Activated T-cell treated with anti-CD3 and anti-CD28 coated beads, Interleukin-2, amount 50 U/mL, for 1 hour (primary cell): ENCODE results near the gene CREBL2.
"Not testable (repeated sequence)": the region's sequence is repeated elsewhere in the genome, so short reads cannot be mapped to it uniquely, and the experiment has no call there.

Experiments
- DNase-seq: peaks from one replicate; pipeline ENCODE4 v3.0.0-alpha.2; 2020

The CREBL2 gene, protein sequence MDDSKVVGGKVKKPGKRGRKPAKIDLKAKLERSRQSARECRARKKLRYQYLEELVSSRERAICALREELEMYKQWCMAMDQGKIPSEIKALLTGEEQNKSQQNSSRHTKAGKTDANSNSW

GRCh38 chr12:12611512-12612306 is at the start of gene CREBL2:
Gene CREBL2 (plus strand): TSS chr12:12611876. CDS start chr12:12612173, 297 bp downstream.
- DNase-seq, result peak; percentile 85

- DNase-seq, result peak; percentile 59
Observed at GRCh38 chr12:12562016-12562483, 49.6 kb upstream of the CREBL2 start.

- peak; percentile 86 for DNase-seq
Observed at GRCh38 chr12:12562585-12563261, 49.0 kb upstream of the CREBL2 start, which contains the start of gene DUSP16. Gene DUSP16 (minus strand): TSS chr12:12562863. CDS start chr12:12521098, 41,765 bp downstream.

DNA sequence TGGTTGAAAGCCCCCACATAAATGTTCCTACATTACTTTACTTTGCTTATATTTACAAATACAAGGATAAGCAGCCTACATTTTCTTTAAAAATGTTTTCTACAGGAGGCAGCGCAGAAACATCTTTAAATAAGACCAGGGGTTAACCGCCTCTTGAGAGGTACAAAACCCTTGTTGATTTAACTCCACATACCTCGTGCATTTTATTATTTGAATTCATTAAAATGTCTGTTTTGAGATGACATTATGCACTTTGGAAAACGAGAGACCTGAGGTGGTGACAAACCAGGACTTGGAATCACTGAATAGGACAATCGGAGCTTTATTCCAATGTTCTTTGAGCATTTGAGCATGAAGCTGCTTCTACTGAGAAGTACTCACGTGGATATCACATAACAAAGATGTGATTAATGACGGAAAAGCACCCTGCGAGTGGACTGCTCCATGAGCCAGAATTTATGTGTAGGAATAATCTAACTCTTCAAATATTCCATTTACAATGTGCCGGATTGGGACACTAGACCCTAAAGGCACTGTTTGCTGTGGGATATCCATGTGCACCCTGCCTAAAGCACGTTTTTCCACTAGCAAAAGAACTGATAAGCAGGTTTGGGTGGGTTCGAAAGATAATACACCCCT is 48.3 kb upstream of the CREBL2 start:
- no peak for DNase-seq

- DNase-seq, result no peak
Observed at GRCh38 chr12:12564911-12565310, 46.8 kb upstream of the CREBL2 start.

GRCh38 chr12:12565971-12566370 is 45.7 kb upstream of the CREBL2 start:
- DNase-seq, result not testable (repeated sequence)

DNA sequence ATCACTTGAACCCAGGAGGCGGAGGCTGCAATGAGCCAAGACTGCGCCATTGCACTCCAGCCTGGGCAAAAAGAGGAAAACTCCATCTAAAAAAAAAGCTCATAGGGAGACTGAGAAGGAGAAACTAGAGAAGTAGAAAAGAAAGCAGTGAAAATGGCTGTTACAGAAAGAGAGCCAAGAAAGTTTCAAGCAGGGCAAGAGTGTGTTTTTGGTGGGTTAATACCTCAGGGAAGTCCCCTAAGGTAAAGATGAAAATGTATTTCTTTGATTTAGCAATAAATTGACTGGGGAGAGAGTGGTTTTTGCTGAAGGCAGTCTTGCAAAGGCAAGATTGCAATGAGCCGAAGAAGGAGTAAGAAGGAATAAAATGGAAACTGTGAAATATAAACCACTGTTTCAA is 39.0 kb upstream of the CREBL2 start:
- DNase-seq, result no peak

GRCh38 chr12:12577786-12578185 is 33.9 kb upstream of the CREBL2 start:
- no peak for DNase-seq

- DNase-seq, result not testable (repeated sequence)
Observed at GRCh38 chr12:12580716-12581115, 31.0 kb upstream of the CREBL2 start.

GRCh38 chr12:12582193-12582881 is 29.3 kb upstream of the CREBL2 start:
- DNase-seq, result no peak

DNA sequence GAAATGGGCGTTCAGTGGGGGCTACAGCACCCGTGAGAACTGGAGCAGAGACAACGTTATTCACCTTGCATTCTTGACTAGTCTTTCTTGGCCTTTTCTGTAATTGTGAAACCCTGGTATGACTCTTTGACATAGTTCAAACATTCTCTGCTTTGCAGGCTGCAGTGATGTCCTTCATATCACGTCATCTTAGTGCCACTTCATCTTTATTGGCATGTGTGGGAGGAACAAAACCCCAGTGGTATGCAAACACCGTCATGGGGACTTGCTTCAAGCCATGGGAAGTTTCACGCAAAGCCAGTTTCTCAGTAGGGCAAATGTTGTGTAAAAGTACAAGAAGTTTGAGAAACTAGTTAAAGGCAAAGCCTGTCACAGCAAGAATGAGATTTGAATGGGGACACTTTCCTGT is 28.8 kb upstream of the CREBL2 start:
- no peak for DNase-seq

GRCh38 chr12:12583510-12584178 is 28.0 kb upstream of the CREBL2 start:
- no peak for DNase-seq

GRCh38 chr12:12585115-12585863 is 26.4 kb upstream of the CREBL2 start:
- DNase-seq, result no peak

DNA sequence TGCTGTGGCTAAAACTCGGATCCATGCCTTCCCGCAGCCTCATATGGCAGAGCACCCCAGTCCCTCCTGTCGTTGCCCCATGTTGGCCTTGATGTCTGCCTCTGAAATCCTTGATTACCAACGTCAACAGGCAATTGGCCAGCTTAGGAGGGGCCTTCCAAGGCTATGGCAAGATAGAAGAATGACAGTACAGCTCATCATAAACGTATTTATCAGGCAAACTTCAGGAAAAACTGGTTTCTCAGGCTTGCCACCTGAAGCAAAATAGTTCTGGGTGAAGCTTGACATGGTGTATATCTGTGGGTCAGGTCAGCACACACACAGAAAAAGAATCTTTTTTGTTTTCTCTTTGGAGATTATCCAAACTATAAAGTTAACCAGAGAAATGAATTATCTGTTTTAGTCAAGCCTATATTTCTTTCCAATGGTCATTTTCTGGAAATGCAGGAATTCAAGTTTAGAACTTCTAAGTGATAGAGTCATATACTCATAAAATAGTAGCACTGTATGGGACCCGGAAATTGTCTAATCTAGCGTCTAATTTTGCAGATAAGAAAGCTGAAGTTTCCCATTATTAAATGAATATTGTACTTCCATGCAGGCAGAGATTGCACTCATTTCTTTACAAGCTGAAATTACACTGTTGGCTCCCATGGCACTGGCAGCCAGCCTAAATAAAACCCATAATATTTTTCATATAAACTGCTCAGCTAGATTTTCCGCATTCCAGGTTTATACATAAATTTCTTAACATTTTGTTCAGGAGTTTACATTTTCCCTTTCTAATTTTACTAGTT is 24.6 kb upstream of the CREBL2 start:
- no peak for DNase-seq

- no peak for DNase-seq
Observed at GRCh38 chr12:12587878-12588277, 23.8 kb upstream of the CREBL2 start.

DNA sequence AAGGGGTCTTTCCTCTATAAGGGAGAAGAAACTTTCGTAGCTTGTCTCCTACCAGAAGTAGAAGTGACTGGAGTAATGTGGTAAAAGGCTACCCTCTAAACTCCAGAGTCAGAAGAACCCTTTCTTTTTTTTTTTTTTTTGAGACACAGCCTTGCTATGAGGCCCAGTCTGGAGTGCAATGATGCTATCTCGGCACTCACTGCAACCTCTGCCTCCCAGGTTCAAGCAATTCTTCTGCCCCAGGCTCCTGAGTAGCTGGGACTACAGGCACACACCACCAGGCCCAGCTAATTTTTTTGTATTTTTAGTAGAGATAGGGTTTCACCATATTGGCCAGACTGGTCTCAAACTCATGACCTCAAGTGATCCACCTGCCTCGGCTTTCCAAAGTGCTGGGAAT is 23.2 kb upstream of the CREBL2 start:
- not testable (repeated sequence) for DNase-seq

DNA sequence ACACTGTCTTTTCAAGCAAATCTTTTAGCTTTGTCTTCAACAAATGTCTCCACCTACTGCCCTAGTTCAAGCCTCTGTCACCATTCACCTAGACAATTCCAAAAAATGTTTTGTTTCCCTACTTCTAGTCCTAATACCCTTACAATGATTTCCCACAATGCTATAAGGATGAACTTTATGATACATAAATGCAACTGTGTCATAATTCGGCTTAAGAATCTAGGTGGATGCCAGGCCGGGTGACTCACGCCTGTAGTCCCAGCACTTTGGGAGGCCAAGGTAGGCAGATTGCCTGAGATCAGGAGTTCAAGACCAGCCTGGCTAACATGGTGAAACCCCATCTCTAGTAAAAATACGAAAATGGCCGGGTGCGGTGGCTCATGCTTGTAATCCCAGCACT is 20.7 kb upstream of the CREBL2 start:
- DNase-seq, result no peak

DNA sequence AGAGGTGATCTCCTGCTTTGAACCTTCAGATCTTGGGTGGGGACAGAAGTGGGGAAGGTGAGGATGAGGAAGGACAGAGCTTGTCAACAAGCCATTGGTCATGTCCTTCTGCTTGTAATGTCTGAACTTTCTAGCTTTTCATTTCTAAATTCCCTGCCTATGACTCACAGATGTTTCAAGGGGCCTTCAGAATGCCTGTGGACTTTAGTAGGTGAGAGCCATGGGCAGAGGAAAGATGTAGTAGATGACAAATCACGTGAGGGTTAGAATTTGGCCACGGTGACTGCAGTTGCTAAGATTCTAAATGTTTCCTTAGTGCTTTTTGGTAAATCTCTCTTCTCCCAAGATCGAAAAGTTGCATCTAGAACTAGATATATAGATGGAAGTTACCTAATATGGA is 18.7 kb upstream of the CREBL2 start:
- no peak for DNase-seq

DNA sequence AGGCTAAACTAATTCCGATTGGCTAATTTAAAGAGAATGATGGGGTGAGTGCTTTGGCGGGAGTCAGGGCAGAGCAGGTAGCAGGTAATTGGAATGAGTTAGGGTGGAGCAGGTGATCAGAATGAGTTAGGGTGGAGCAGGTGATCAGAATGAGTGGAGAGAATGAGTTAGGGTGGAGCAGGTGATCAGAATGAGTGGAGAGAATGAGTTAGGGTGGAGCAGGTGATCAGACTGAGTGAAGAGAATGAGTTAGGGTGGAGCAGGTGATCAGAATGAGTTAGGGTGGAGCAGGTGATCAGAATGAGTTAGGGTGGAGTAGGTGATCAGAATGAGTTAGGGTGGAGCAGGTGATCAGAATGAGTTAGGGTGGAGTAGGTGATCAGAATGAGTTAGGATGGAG is 15.7 kb upstream of the CREBL2 start:
- not testable (repeated sequence) for DNase-seq

DNA sequence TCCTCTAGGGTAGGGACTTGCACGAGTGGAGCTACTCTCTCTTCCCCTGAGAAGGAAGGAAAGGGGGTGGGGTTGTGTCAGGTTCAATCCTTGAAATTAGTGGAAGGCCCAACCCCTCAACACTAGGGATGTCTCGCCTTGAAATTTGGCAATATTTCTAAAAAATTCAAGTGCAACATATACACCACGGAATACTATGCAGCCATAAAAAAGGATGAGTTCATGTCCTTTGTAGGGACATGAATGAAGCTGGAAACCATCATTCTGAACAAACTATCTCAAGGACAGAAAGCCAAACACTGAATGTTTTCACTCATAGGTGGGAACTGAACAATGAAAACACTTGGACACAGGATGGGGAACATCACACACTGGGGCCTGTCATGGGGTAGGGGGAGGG is 15.1 kb upstream of the CREBL2 start:
- DNase-seq, result not testable (repeated sequence)
